GM21423 (cell line): ENCODE results near the gene GYS2.
"Not testable (repeated sequence)": the region's sequence is repeated elsewhere in the genome, so short reads cannot be mapped to it uniquely, and the experiment has no call there.

Experiments used
- ATAC-seq: cut with Tn5 transposase; IDR thresholded peaks from one replicate; pipeline ENCODE4 v1.9.1; 2021; ENCODE audit warnings: mild to moderate bottlenecking, moderate library complexity; ENCODE audit not compliant: unreplicated experiment

Gene GYS2

DNA sequence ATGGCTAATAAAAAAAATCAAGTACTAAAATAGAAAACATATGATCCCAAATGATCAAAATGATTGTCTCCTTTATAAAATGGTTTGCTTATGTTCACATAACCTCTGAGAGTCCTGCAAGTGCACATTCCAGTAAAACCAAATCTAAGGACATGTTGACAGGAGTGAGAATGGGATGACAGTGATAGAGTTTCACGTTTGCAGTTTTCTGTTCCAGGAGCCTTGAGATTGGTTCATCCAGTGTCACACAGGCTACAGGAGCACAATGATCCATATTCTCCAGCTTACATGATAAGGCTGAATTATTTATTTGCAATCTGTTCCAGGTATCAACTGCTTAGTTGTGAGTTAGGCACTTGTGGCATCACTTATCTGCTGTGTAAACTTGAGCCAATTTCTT, 1.5 kb upstream of the GYS2 start:
- no peak for ATAC-seq

DNA sequence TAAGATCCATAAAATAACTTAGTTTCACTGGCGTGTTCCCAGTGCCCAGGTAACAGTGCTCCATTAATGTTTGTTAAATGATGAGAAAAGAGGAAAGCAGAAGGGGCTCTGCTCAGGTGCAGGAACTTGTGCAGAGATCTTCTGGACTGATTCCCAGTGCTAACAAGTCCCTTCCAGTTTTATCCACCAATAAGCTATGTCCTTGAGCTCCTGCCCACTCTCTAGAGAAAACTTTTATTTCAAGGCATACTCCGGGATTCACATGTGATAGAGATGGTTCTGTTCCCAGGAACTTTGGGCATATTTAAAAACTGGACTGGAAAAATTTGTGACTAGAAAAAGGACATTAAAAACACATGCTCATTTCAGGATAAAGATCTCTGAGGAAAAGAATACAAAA, 1.9 kb downstream of the GYS2 start:
- no peak for ATAC-seq

DNA sequence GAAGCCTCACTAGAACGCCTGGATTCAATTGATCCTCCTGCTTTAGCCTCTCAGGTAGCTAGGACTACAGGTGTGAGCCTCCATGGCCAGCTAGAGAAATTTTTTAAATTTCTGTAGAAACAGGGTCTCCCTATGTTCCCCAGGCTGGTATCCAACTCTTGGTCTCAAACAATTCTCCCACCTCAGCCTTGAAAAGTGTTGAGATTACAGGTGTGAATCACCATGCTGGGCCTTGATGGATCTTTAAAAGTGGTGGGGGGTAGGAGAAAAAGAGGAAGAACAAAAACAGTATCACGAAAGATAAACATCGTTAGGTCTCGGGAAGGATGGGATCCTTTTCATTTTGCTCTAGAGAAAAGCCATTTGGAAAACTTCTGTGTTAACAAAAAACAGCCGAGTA, 4.5 kb downstream of the GYS2 start:
- ATAC-seq, result no peak

DNA sequence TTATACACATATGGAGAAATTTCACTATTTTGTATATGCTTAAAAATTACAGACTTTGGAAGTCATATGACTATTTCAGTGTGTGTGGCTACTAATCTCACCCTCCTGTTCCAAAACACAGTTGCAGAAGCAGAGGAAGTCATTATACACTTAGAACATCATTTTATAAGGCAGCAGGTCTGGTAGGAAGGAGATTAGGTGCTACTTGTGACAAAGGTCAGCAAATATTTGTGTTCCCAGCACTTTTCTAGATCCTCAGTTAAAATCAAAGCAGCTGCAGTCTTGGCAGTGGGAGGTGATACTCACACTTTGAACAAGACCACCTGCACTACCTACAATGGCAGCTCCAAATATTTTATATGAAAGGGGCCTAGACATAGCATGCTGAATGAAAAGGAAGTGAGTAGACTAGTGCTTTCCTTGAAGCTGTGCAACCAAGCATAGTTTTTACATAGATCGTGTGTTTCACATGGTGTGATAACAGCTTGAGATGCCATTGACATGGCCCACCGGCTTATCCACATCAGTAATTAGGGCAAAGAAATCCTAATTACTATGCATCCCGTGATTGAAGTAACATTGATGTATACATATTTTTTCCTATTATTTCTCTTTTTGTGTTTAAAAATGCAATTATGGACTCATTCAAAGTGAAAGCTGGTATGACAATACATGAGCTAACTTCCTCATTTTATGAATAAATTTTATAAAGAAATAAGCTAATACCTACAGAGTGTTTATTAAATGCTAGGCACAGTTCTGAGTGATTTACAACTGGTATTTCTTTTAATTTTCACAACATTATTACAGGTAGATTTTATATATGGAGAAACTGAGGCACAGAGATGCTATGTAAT, 5.3 kb downstream of the GYS2 start:
- ATAC-seq, result no peak

DNA sequence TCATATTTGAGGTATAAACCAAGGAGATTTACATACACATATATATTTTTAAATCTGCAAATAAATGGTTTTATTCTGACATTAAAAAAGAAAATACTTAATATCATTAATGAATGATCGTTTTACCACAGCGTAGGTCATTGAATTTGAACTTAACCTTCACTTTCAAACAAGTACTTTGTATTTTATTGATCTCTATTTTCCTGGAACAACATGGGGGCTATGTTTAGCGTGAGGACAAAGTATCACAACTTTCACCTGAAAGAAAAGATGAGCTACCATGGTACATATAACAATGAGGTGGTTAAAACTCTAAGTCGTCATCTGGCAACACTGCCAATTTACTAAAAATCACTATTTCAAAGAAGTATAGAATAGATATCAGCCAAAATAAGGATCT, 6.0 kb downstream of the GYS2 start:
- ATAC-seq, result no peak

DNA sequence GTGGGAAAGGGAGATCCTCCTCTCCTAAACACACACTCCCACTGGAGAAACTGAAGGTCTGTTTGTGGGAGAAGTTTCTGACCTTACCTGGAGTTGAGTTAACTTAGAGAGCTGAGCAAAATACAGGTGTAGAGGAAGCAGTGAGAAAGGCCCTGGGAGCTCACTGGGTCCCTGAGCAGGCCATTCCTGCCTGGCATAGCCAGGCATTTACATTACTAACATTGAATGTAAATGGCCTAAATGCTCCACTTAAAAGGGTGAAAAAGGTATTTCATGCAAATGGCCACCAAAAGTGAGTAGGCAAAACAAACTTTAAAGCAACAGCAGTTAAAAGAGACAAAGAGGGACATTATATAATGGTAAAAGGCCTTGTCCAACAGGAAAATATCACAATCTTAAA, 9.3 kb downstream of the GYS2 start:
- not testable (repeated sequence) for ATAC-seq

DNA sequence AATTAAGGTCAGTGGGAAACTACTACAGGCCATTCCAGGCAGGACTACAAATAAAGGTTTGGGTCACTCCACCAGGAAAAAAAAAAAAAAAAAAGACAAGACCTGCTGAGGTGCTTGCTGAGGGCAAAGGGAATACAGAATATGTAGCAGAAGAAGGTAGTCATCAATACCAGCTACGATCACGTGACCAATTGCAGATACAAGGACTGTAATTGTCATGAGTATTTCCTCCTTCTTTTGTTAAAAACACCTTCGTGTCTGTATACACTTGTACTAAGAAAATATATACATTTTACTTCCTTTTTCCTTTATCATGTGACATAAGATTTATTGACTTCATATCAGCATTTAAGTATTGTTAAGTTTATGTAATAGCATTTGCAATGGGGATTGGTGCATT, 19.2 kb downstream of the GYS2 start:
- no peak for ATAC-seq

DNA sequence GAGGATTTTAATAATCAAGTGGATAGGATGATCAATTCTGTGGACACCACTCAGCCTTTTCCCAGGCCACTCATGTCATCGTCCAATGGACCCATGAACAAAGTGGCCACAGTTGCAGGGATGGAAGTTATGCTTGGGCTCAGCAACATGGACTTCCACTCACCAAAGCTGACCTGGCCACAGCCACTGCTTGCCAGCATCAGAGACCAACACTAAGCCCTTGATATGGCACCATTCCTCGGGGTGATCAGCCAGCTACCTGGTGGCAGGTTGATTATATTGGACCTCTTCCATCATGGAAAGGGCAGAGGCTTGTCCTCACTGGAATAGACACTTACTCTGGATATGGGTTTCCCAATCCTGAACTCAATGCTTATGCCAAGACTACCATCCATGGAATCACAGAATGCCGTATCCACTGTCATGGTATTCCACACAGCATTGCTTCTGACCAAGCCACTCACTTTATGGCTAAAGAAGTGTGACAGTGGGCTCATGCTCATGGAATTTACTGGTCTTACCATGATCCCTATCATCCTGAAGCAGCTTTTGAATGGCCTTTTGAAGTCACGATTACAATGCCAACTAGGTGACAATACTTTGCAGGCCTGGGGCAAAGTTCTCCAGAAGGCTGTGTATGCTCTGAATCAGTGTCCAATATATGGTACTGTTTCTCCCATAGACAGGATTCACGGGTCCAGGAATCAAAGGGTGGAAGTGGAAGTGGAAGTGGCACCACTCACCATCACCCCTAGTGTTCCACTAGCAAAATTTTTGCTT, 20.1 kb downstream of the GYS2 start:
- ATAC-seq, result not testable (repeated sequence)

DNA sequence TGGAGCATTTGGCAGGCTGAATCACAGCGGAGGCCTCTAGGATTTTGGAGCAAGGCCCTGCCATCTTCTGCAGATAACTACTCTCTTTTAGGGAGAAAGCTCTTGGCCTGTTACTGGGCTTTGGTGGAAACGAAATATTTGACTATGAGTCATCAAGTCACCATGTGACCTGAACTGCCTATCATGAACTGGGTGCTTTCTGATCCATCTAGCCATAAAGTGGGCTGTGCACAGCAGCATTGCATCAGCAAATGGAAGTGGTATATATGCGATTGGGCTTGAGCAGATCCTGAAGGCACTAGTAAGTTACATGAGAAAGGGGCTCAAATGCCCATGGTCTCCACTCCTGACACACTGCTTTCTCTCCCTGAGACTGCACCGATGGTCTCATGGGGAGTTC, 21.1 kb downstream of the GYS2 start:
- no peak for ATAC-seq

DNA sequence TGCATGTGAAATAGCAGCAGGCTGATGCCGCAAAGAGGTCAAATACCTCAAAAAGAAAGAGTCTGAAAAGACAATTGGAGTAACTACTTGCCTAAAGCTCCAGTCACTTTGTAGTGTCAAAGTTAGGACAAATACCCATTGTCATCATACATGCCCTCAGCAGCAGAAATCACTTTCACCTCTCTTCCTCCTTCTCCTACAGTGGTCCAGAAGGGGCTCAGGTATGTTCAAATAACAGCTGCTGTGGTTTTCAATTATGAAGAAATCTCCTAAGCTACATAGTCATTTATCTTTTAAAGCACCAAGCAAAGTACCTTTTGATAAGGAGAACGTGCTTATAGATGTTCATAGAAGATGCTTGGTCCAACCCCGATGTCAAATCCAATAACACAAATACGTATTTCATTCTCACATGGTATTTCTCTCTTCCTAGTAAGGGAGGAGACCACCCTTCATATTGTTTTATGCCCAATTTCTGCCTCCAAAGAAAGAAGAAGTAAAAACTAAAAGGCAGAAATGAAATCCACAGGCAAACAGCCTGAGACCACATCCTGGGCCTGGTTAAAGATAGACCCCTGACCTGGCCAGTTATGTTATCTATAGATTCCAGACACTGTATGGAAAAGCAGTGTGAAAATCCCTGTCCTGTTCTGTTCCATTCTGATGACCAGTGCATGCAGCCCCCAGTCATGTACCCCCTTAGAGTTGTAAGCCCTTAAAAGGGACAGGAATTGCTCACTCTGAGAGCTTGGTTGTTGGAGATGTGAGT, 23.7 kb downstream of the GYS2 start:
- ATAC-seq, result no peak

DNA sequence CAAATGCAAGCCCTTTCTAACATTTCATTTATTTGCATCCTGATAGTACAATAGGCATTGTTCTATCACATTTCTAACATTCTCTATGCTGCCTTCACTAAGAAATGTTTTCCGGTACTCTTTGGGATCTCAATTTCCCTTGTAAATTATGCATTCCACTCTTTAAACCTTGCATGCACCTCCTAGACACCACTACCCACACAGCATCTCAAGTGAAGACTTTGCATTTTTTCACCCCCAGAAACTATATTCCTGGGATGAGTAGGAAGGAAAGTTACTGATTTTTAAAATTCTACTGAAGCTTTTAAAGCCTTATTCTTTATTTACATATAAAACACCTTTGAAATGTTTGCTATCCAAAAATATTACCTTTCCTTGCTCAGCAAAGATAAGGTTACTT, 27.1 kb downstream of the GYS2 start:
- ATAC-seq, result no peak

DNA sequence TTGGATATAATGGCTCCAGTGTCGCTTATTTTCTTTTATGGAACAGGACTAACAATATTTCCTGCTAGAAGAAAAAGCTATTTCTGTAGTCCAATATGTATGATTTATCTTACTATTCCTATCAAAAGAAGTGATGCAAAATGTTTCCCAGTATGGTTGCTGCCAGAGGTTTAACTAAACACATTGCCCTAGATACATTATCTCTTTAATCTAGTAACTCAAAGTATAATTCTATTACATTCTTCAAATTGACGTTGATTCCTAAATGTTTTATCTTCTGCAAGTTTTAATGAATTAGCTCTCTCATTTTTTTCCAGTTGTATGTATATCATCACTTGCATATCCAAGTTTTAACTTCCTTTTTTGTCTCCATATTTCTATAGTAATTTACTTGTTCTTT, 28.2 kb downstream of the GYS2 start:
- no peak for ATAC-seq

DNA sequence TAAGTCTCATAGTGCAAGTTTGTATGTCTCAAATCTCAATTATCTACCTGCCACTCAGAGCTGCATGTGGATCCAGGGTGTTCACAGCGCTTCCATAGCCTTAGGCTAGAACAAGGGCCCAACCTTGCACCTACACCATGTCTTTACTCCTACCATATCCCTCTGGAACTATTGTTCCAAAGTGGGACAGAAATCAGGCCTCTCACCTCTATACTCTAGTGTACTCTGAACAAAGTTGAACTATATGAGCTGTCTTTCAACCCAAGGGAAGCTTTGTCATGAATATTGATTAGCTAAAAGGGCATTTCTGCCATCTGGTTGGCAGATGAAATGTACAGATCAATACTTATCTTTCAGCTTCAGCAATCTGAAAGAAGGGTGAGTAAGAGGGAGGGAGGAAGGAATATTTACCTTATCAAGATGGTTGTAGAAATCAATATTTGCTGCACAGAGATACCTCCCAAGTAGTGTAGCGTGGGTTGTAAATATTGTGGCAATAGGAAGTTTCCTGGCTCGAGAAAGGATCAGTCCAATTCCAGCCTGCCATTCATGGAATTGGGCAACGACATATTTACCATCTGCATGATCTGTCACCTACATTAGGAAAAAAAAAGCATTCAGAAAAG, 30.8 kb downstream of the GYS2 start:
- no peak for ATAC-seq

DNA sequence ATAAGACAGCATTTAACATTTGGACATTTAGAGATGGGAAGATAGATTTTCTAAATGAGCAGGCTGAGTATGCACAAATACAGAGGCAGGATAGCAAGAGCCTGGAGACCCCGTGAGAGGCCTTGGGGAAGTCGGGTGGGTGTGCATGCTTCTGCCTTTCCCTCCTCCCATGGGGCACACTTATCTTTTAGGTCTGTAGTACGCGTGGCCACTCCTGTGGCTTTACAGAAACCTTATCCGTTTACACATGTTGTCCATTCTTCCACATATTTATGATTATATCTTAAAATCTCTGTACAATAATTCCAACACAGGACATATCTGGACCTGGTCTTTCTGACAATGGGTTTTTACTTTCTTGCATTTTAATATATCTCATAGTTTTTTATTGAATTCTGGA, 33.6 kb downstream of the GYS2 start:
- no peak for ATAC-seq

DNA sequence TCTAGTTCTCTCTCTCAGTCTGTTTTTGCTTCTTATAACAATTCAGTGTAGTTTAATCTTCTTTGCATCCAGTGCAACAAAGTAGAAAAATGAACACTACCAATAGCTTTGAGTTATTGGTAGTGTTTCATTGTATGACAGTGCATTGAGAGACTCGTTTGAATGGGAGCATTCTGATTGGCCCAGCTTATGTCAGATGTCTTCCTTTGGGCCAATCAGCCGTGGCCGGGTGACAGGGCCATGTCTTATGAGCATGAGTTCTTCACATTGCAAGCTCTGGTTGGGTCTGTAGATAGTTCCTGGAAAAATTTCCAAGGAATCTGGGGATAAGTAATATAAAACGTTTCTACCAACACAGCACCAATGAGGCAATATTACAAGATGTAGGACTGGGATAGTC, 36.5 kb downstream of the GYS2 start:
- ATAC-seq, result no peak

DNA sequence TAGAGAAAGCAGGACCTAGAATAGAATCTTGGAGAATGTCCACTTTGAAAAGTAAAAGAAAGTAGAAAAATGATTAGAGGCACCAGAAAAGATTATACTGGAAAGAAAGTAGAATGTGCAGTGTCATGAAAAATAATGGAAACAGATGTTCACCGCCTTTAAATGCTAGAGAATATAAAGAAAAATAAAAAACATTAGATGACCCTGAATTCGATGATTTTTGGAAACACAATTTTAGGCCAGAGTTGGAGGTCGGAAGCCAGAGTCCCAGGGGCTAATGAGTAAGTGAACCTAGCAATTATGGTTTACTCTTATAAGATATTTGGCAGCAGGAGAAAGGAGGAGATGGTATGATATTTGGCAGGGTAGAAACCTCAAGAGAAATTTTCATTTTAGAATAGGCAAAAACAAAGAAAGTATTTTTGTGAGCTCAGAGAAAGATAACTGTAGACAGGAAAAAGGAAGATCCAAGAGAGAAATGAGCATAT, 37.7 kb downstream of the GYS2 start:
- no peak for ATAC-seq

DNA sequence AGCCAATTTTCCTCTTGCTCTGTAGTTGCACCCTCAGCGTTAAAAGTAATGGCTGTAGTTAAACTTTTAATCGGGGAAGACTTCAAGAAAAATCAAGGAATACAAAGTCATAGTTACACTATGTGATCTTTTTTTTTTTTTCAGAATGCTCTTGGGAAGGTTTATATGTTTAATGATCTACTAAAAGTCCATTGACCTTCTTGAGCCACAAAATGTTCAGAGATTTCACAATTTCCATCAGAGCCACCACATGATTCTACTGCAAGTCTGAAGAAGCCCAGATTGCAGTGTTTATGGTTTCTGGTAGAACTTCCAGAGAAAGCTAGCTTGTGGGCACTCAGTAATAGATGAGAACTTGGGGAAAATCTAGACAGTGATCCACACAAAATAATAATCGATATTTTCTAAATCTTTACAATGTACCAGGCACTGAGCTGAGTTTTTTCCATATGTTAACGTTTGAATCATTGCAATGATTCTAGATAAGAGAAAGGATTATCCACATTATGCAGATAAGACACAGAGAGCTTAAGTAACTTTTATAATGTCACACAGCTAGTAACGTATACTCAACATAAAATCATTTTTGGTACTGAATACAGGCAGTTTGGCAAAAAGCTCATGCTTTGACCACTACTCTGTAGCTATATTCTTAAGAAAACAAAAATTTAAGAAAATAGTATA, 38.3 kb downstream of the GYS2 start:
- no peak for ATAC-seq

DNA sequence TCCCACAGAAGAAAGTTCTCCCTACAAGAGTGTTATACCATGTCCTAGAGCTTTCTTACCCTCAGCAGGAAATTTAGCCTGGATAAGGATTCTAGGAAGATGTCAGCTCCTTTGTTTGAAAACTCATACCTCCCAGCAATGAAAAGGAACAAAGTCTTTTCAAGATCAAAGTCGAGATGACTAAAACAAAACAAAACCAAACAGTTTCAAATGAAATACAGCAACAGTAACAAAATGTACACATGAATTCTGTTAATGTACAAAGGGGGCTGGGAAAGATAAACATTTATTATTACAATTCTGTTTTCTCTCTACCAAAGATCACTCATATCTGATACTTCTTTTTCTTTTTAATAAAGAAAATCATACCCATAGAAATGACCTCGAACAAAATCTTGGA, 41.8 kb downstream of the GYS2 start:
- ATAC-seq, result no peak

DNA sequence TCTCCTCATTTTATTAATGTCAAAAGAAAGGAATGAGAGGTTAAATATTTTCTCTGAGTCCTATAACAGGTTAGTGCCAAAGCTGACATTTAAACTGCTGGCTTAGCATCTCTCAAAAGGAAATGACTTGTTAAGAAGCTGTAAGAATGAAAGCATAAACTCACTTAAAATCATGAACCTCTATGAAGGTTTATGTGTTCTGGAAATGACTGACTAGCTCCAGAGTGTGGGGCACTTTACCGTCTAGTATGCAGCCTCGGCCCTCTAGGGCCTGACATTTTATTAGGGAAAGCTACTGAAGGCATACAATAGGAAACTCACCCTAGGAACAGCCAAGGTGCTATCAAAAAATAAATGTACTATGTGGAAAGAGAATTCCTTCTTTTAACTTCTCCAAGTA, 43.5 kb downstream of the GYS2 start:
- no peak for ATAC-seq

DNA sequence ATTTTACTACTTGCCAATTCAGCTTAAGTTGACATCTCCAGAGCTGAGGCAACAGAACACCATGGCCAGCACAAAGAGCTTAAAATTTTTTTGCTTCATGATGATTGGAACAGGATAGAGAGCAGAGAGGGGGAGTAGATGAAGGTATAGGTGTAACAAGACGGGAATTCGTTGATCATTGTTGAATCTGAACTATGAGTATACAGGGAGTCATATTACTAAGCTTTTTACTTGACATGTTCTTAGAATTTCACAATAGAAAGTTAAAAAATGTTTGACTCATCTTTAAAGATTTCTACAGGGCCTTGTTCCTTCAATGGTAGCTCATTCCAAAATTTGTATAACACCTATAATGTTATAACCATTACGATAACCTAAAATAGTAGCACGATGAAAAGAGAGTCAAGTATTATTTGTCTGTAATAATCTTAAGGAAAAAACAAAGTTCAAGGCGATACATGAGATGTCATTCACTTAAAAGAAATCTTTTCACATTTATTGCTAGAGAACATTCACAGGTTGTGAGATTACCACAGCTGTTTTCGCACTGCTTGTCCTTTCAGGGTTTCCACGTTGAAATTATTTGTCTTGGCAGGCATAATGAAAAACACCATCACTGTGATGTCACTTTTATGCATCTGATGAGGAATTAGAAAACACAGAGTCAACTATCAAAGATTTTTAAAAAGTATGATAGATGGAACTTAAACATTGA, 44.6 kb downstream of the GYS2 start:
- ATAC-seq, result no peak
